GM12878 (cell line): Measurements from ENCODE around the gene GPRC5D.

Source experiments
- BMI1 ChIP-seq: fragments of 450-650 bp; IDR thresholded peaks from 2 replicates; pipeline ENCODE4 v1.6.1; 2016; ENCODE audit warnings: mild to moderate bottlenecking, moderate library complexity, borderline replicate concordance
- EP300 ChIP-seq, 2 experiments: fragments of 150-350 bp in 1 of 2; IDR thresholded peaks; 2 replicates each; pipeline ENCODE4 v1.6.1; 2011 to 2012; ENCODE audit warnings: low read depth in 2 of 2, low read length in 2 of 2, borderline replicate concordance in 1 of 2, improper control_type of control experiment in 1 of 2, inconsistent platforms in 1 of 2; ENCODE audit not compliant: control insufficient read depth in 1 of 2
- EZH2 ChIP-seq: IDR thresholded peaks from 2 replicates; pipeline ENCODE4 v1.6.1; 2012; ENCODE audit warnings: low read depth, mild to moderate bottlenecking, control low read depth, inconsistent platforms, low read length, borderline replicate concordance; ENCODE audit not compliant: control insufficient read depth
- MYC ChIP-seq: IDR thresholded peaks from 2 replicates; pipeline ENCODE4 v1.6.1; 2011; ENCODE audit warnings: mild to moderate bottlenecking, low read length, moderate library complexity, inconsistent platforms; ENCODE audit not compliant: insufficient read depth, insufficient replicate concordance, insufficient read length, severe bottlenecking
- NFXL1 ChIP-seq: fragments of 450-650 bp; IDR thresholded peaks from 2 replicates; pipeline ENCODE4 v1.6.1; 2017; ENCODE audit warnings: antibody characterized with exemption, mild to moderate bottlenecking, borderline replicate concordance
- PAX8 ChIP-seq: fragments of 450-650 bp; IDR thresholded peaks from 2 replicates; pipeline ENCODE4 v1.6.1; 2017; ENCODE audit warnings: mild to moderate bottlenecking, moderate library complexity
- YY1 ChIP-seq: IDR thresholded peaks from 2 replicates; pipeline ENCODE4 v1.6.1; 2011; ENCODE audit warnings: low read depth, mild to moderate bottlenecking, low read length
- ZNF24 ChIP-seq: fragments of 450-650 bp; IDR thresholded peaks from 2 replicates; pipeline ENCODE4 v1.6.1; 2017; ENCODE audit warnings: antibody characterized with exemption, mild to moderate bottlenecking

GRCh38 chr12:12898911-12899511, 53.0 kb downstream of the GPRC5D start:
- TF ChIP-seq PAX8 (no peak), YY1 (no peak), NFXL1 (no peak), BMI1 (no peak), ZNF24 (no peak), EP300 (IDR thresholded peaks at IDR 0.05; ENCODE audit: borderline replicate concordance in 1 of 2, control insufficient read depth in 1 of 2, low read depth in 2 of 2, low read length in 2 of 2) (no peak), EZH2 (no peak), MYC (no peak)
